ENCODE data around the gene BCAS3.

The BCAS3 gene

DNA sequence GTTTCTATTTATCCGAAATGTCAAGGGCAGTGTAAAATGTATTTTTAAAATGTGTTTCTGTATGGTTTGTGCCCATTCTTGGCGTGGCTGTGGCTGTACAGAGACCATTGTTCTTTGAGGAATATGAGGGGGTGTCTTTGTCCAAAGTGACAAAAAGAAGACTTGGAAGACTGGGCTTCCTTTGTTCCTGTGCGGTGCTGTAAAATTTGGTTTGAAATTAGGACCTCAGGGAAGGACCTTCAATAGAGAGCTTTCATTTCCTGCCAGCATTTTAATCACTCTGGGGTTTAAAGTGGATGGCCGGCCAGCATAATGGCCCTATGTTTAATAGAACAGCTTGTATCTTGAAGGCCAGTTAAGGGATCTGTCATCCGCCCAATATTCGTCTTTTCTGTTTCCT is 531.9 kb downstream of the BCAS3 start:
- FAIRE-seq, result no peak

DNA sequence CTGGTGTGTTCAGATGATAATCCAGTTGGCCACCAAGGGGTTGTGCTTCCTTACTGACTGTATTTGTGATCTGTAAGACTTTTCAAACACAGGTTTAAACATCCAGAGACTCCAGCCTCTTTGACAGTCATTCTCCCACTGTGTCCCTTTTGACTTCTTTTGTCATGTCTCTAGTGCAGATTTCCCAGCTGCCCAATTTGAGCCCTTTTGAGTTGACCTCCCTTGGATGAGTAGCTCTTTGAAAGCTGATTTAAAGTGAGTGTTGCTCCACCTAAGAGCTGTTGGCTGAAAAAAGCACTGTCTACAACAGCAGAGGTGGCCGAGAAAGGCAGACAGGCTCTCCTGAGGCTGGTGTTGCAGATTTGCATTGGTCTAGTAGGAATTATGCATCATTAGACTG is 533.6 kb downstream of the BCAS3 start:
- no peak for FAIRE-seq

DNA sequence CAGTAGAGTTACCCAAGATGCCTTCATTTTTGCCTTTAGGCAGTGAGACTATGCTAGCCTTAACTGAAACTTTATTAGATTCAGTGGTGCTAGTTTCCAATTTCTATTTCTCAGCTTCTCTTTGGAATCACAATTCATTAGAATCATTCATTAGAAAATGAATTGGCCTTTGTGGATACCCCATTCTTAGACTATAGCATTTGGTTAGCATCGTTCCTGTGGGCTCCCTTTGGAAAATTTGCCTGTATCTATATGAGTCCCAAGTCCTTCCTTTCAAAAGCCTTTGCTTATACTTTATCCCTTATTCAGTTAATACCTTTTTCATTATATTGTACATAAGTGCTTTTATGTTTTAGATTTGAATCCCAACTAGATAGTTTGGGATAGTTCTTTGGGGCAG is 535.0 kb downstream of the BCAS3 start:
- no peak for FAIRE-seq

DNA sequence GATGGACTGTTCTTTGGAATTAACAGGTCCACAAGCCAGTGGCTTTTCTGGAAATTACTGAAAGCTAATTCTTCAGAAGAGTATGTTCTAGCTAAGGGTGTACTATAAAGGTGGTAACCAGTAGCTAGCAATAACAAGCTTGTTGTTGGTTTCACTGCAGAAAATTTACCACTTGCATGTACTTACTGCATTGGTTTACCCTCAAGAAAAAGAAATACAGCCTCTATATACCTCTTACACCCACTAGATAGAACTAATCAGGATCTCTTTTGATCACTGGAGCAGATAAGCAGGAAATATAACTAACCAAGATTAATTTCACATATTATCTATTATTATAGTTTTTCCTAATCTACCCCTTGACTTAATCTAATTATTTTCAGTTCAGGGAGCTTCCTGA is 537.1 kb downstream of the BCAS3 start:
- no peak for FAIRE-seq

DNA sequence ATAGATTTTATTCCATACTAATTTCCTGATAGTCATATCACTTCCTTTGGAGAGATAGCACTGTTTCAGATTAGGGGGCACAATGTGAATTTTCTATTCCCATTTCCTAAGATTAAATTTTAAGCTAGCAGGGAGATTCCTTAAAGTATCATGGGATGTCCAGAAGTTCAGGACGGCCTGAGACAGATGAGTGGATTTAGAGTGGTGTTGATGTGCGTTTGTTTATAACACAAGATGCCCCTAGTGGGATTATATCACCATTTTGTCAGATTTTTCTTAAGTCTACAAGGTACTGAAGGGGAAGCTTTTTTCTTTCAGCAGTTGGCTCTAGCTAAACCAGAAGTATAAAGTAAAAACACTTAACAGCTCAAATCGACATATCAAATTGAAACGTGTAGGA is 538.4 kb downstream of the BCAS3 start:
- no peak for FAIRE-seq

DNA sequence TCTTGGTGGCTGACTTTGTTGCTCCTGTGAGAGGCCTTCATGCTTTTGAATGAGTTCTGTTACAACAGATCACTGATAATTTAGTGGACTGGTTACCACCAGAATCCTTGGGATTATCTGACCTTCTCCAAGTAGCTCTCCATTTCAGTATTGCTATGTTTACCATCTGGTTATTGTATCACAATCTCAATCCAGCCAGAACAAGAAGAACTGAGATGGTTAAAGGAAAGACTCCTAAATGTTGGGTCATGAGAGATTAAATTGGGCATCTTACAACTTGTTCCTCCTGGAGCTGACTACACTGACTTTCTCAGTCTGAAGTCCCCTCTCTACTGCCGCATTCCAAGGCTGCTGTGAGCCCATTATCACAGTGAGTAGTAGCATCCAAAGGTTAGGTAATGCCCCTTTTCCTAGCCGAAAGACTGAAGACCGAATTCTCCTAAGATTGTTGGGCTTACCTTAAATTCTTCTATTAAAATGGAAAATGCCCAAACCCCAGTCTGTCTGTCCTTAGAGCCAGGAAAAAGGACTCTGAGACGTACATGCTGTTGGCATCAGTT is 540.3 kb downstream of the BCAS3 start:
- no peak for FAIRE-seq

DNA sequence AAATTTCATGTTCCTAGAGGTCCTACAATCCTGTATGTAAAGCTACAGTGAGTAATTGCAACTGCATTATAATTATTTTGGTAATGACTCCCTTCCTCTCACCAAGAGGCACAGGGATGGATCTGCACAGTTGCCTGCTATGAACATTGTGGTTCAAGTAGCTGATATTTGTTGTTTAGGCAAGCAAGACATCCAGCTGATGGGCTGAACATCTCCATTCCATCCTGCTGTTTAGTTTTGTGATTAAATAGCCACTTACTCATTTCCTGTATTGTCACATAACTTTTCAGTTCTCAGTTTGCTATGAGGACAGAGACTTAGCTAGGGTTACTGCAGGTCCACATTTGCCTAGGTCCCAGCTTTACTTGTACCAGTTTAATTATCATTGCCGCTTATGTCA is 540.8 kb downstream of the BCAS3 start:
- FAIRE-seq, result no peak

DNA sequence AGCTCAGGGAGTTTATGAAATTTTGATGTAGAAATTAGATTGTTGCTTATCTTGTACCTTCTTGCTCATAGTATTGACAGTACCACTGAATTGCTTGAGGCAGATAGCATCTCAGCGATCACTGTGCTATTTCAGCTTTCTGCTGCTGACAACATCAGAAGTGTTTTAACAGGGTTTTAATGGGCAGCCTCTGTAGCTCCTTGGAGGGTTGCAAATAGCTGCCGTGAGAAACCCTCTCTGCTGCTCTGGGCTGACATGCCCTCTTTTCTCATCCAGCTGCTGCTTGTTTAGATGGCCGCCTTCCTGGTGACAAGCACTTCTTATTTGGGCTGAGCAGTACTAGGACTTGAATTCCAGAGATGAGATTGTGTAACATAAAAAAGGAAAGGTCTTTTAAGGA is 541.8 kb downstream of the BCAS3 start:
- no peak for FAIRE-seq

DNA sequence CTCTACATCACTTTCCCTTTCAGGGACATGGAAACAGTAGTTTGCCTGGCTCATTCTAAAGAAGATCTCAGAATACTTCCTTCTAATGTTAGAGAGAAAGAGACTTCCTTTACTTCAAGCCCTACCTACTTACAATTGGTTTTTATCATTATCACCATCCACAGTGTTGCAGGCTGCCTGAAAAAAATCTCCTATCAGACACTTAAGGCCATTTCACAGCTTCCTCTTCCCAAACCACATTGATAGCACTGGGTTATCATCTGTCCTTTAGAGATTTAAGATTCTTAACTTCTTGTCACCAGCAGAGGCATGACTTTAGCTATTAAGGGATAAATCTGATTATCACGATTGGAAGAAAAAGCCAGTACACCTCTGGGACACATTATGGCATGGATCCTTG is 543.5 kb downstream of the BCAS3 start:
- no peak for FAIRE-seq

DNA sequence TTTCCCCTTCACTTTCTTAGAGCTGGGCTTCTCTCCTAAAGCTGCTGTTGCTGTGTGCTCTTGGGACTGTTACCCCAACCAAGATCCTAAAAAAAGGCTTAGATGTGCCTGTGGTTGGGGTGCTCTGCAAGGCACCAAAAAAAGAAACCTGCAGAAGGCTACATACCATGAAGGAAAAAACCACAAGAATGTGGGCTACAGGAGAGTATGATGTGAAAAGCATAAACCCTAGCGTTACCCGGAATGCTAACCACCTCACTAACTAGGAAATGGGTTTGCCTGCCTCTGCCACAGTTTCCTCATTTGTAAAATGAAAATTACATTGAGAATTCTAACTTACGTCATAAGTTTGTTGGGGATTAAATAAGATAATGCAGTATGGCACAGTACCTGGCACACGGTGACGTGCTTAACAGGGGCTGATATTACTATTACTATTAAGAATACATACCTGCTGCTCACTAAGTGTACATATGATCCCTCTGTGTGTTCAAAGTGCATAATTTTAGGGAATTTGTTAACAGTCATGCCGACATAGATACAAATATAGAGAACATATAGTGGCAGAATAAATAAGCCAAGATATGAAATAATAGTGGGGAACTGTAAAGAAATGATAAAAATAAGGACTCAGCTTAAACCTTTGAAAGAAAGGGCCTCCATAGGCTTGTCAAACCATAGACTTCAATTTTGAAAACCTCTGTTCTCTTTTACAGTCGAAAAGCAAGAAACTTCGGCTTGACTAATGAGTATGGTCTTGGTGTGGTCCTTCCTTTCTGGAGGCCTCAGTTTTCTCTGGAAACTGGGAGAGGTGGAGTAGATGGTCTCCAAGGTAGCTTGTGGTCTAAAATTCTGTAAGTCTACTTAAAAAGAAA is 544.2 kb downstream of the BCAS3 start:
- no peak for FAIRE-seq

DNA sequence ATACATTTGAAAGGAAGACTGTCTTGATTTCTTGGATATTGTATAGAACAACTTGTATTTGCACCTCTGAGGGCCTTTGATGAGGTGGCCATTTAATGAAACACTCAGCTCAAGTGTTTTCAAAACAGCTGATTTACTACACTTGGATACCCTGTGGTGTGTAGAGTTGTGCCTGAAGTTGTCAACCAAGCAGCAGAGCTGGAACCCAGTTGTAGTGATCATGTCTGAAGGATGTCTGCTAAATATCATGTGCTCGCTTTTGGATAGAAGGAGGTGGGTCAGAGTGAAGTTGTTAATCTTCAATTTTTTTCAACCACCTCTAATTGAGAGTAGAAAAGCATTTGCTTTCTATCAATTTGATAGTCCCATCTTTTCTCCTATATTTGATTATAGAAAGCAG is 546.1 kb downstream of the BCAS3 start:
- no peak for FAIRE-seq

DNA sequence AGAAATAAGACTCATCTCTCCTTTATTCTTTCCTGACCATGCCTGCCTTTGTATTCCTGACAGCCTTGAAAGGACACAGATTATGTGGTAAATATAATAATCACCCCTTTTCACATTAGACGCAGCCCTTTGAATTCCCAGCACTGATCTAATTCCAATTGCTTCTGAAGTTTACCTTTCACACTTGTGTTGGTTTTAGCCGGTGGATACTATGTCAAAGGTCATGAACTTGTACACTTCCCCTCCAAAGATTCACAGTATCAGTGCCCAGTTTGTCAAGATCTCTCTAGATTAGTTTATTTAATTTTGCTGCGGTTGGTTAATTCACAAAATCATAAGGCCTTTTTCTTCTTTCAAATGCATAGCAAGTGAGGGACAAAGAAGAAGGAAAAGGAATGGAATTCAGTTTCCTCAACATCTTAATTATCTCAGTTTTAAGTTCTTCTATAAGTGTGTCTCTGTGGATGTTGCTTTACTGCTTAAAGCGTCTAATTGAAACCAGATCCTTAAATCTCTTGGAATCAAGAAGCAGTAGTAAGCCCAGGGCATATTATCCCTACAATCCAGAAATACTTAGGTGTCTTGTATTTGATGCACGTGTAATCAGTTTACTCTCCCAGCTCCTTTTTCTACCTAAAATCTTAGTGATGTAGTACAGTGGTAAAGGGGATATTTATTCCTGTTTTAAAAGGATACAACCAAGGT is 547.7 kb downstream of the BCAS3 start:
- no peak for FAIRE-seq

DNA sequence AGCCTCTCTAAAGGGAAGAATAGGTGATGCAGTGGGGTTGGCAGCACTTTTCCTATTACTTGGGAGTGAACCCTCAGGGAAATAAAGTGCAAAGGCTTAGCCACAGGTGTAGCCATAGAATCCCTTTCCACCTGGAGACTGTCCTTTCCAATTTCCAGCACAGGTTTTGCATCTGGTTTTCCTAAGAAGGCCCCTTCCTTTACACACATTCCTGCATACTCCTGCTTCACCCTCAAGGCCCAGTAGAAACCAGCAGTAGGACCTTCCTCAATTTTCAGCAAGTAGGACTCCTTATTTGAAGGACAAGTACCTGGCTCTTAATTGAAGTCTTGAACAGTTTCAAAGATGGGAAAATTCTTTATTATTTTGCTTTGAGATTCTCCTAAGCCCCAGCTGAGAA is 550.2 kb downstream of the BCAS3 start:
- FAIRE-seq, result no peak

DNA sequence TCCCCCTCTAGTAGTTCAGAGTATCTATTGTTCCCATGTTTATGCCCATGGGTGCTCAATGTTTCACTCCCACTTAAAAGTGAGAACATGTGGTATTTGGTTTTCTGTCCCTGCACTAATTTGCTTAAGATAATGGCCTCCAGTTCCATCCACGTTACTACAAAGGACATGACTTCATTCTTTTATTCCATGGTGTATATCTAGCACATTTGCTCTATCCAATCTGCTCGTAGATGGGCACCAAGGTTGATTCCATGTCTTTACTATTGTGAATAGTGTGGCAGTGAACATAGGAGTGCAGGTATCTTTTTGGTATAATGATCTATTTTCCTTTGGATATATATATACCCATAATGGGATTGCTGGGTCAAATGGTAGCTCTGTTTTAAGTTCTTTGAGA is 552.8 kb downstream of the BCAS3 start:
- no peak for FAIRE-seq

DNA sequence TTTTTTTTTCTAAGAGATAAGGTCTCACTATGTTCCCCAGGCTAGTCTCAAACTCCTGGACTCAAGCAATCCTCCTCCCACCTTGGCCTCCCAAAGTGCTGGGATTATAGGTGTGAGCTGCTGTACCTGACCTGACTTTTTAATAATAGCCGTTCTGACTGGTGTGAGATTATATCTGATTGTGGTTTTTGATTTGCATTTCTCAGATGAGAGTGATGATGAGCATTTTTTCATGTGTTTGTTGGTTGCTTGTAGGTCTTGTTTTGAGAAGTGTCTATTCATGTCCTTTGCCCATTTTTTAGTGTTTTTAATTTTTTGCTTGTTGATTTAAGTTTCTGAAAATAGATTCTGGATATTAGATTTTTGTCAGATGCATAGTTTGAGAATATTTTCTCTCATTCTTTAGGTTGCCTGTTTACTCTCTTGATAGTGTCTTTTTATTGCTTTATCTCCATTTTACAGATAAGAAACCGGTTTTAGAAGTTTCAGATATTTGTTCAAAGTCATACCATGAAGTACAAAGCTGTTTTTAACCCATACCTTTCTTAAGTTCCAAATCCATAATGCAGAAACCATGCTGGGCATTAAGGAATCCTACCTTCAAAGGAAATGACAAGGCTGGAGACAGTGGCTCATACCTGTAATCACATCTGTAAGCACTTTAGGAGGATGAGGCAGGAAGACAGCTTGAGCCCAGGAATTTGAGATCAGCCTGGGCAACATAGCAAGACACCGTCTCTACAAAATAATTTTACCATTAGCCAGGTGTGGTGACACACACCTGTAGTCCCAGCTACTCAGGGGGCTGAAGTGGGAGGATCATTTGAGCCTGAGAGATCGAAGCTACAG is 553.5 kb downstream of the BCAS3 start:
- no peak for FAIRE-seq

DNA sequence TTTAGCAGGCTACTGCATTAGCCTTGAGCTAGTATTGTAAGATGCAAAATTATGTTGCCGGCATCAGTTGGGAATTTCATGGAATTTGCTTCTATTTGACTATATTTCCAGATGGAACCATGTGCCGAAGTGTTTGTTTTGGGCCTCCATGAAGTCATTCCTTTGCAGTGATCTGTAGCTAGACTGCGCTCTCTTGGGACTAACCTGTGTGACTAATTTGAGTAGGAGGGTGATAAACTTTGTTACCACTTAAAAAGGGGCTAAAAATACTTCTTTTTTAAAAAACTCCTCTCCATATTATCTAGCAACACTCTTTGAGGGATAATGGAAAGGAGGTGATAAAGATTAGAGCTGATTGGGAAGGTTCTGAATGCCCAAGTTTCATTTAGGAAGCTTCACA is 555.2 kb downstream of the BCAS3 start:
- FAIRE-seq, result no peak

DNA sequence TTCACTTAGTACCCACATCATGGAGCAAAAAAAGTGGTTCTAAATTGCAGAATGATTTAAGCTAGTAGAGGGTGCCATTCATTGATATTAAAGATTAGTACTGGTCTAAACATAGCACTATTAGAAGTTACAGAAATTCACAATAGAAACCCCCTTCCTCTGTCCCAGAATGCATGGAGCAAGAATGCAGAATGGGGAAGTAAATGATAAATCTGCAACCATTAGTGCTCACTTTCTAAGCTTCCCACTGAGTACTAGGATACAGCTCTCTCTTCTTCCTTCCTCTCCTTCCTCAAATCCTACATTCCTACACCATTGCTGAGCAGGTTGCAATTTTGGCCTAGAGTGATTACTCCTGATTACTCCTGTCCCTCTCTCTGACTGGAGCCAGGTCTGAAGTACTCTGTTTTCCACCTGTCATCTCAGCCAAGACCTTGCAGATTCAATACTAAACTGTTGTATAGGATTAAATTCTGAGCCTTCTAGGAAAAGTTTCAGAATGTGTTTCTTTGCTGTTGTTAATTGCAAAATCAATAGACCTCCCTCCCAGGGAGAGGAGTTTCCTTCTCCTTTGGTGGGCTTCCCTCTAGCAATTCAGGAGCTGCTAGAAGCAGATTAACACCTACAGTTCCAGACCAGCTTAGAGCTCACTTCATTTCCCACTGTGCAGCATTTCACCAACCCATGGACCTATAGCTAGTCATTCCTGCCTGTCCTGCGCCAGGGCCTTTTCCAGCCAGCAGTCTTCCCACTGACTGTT is 556.5 kb downstream of the BCAS3 start:
- no peak for FAIRE-seq

DNA sequence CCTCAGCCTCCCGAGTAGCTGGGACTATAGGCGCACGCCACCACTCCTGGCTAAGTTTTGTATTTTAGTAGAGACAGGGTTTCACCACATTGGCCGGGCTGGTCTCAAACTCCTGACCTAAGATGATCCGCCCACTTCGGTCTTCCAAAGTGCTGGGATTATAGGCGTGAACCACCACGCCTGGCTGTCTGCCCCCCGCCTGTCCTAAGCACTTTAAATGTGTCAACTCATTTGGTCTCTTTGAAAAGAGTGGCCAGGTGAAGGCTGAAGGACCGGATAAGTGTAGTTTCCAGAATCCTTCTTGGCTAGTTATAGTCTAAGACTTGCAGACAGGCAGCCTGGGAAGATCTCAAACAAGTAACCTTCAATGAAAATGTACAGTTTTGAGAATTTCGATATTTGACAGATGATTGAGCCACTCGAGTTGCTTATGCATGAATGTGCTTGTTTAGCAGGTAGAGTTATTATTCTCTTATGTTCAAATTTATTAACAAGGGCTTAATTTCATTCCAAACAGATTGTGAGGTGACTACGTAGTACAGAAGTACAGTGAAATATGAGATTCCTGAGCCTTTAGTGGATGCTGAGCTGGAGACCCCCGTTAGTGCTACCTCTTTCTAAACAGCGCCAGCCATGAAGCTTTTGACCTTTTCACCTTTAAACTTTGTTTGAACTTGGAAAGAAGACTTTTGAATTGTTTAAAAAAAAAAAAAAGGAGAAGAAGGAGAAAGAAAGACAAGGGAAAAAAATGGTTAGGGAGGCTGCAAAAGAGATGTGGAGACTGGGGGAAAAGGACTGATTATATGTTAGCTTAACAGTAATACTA is 557.6 kb downstream of the BCAS3 start:
- no peak for FAIRE-seq

DNA sequence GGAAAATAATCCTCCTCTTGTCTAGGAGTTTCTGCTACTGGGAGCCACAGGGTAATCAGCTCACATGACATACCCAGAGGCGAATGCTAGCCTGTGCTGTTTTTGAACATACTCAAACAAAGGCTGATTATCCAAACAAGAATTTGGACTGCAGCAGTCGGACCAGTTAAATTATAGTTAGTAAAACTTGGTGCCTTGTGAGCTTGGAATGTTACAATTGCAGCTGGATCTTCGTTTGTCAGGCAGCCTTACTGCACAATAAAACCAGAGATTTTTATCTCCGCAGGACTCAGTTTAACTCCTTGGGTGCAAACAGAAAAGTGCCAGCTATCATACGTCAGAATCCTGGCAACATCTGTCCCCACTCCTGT is 558.2 kb downstream of the BCAS3 start:
- FAIRE-seq, result no peak

DNA sequence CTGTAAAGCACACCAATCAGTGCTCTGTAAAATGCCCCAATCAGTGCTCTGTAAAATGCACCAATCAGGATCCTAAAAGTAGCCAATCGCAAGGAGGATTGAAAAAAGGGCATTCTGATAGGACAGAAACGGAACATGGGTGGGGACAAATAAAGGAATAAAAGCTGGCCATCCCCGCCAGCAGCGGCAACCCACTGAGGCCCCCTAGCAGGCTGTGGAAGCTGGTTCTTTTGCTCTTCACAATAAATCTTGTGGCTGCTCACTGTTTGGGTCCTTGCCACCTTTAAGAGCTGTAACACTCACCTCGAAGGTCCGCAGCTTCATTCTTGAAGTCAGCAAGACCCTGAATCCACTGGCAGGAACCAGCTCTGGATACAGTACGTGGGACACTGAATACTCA is 559.6 kb downstream of the BCAS3 start:
- no peak for FAIRE-seq

DNA sequence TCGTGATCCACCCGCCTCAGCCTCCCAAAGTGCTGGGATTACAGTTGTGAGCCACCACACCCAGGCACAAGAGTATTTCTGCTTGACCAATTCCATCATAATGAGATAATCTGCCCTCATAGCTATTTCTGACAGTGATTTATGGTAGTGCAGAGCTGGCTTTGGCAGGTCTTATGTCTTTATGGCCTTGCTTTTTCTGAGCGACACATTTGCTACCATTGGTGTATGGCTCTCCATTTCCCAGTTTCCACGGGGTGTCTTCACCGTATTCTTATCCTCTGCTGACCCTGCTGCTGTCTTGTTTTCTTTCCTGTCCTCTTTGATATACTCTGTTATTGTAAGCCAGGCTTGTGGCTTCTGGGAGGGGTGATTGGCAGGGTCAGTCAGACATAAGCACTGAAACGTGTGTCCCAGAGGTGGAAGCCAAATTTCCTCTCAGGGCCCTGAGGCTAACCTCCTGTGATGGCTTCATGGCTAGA is 560.8 kb downstream of the BCAS3 start:
- no peak for FAIRE-seq

DNA sequence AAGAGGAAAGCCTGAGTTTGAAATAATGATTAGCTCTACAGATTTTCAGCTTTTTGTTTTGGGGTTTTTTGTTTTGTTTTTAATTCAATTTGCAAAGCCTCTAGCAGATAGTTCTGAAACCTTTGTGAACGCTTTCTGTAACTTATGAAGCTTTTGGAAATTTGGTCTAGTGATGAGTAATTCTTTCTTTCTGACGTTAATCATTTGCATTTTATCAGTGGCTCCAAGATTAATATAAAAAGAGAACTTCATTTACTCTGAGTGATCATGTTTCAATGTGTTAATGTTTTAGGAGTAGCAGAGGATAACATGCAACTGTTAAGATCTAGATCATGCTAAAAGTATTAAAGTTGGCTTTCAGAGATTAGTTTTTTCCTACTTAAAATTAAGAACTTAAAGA is 561.7 kb downstream of the BCAS3 start:
- no peak for FAIRE-seq
